ENCODE results near the gene TMEM171. TPM values are rescaled to one million over a fixed set of nuclear protein-coding genes. Genes with fewer than 3 reads are reported as not detected.

TMEM171 gene
- total RNA-seq, 1 donor from 2014 or later = not detected

DNA sequence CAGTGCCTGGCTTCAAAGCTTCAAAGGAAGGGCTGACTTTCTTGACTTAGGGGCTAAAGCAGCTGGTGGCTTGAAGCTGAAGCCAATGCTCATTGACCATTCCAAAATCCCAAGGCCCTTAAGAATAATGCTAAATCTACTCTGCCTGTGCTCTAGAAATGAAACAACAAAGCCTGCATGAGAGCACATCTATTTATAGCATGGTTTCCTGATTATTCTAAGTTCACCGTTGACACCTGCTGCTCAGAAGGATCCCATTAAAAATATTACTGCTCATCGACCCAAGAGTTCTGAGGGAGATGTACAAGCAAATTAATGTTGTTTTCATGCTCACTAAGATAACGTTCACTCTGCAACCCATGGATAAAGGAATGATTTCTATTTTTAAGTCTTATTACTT, 59.4 kb downstream of the TMEM171 start:
- CTCF ChIA-PET = no interaction called here
- POLR2A ChIA-PET = no interaction called here
- ATAC-seq (ENCODE audit: low read depth) (no peak), DNase-seq (no peak)
- Mint-ChIP-seq H3K27ac (no peak overlapping the region), H3K27me3 (peaks cover 31% of the 10 kb centered on the region), H3K9me3 (peaks cover 4% of the 10 kb centered on the region), H3K4me3 (no peak overlapping the region), H3K36me3 (ENCODE audit: low read depth) (no peaks in the 10 kb centered on the region), H3K4me1 (no peaks in the 10 kb centered on the region)
- intact Hi-C loops (cut with micrococcal nuclease) = no loop called here
- TF ChIP-seq, protein P1, sequence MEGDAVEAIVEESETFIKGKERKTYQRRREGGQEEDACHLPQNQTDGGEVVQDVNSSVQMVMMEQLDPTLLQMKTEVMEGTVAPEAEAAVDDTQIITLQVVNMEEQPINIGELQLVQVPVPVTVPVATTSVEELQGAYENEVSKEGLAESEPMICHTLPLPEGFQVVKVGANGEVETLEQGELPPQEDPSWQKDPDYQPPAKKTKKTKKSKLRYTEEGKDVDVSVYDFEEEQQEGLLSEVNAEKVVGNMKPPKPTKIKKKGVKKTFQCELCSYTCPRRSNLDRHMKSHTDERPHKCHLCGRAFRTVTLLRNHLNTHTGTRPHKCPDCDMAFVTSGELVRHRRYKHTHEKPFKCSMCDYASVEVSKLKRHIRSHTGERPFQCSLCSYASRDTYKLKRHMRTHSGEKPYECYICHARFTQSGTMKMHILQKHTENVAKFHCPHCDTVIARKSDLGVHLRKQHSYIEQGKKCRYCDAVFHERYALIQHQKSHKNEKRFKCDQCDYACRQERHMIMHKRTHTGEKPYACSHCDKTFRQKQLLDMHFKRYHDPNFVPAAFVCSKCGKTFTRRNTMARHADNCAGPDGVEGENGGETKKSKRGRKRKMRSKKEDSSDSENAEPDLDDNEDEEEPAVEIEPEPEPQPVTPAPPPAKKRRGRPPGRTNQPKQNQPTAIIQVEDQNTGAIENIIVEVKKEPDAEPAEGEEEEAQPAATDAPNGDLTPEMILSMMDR (IDR thresholded peaks at IDR 0.05) = no peak

DNA sequence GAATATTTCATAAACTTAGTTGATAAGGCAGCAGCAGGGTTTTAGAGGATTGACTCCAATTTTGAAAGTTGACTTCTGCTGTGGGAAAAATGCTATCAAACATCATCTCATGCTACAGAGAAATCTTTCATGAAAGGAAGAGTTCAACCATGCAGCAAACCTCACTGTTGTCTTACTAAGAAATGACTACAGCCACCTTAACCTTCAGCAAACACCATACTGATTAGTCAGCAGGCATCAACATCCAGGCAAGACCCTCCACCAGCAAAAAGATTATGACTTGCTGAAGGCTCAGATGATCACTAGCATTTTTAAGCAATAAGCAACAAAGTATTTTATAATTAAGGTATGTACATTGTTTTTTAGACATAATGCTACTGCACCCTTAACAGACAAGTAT, 60.2 kb downstream of the TMEM171 start:
- no peaks in the 10 kb centered on the region for H3K4me1 Mint-ChIP-seq

More for the DNA sequence above, 60.2 kb downstream of the TMEM171 start:
- TF ChIP-seq, protein P1 (IDR thresholded peaks at IDR 0.05) = no peak
- Mint-ChIP-seq H3K27me3 (peaks cover 29% of the 10 kb centered on the region), H3K27ac (no peak overlapping the region), H3K36me3 (ENCODE audit: low read depth) (no peaks in the 10 kb centered on the region), H3K4me3 (no peak overlapping the region), H3K9me3 (peaks cover 6% of the 10 kb centered on the region)
- intact Hi-C loops (cut with micrococcal nuclease) = no loop called here
- DNase-seq (no peak), ATAC-seq (ENCODE audit: low read depth) (no peak)
- POLR2A ChIA-PET = no interaction called here
- CTCF ChIA-PET = no interaction called here

Other genes with a start within 250 kb of the TMEM171 start
- gene FCHO2, start 164.5 kb upstream of the TMEM171 start, total RNA-seq = 3.2 and 5.3 TPM in 2 replicates
- not detected in 2 replicates for gene TMEM174, start 52.6 kb downstream of the TMEM171 start, total RNA-seq